ENCODE results near the gene BNC2. TPM values are rescaled to one million over a fixed set of nuclear protein-coding genes. Genes with fewer than 3 reads are reported as not detected.

Gene BNC2
- total RNA-seq, 4 donors from 2014 or later = 20.5 to 55.4 (median 26.2) TPM

GRCh38 chr9:16904655-16905054 lies 34.2 kb upstream of the BNC2 start:
- Histone ChIP-seq H3K27ac (no peak overlapping the region), H3K36me3 (no peaks in the 10 kb centered on the region), H3K9me3 (no peaks in the 10 kb centered on the region), H3K27me3 (no peaks in the 10 kb centered on the region), H3K4me3 (no peak overlapping the region), H3K4me1 (no peaks in the 10 kb centered on the region)
- intact Hi-C loops (cut with DNase I; ENCODE audit: low total_unique reads) = no loop called here
- TF ChIP-seq POLR2A (IDR thresholded peaks at IDR 0.05) = no peak
- no peak for TF ChIP-seq POLR2AphosphoS5 (IDR thresholded peaks at IDR 0.05)
- TF ChIP-seq, protein P1, sequence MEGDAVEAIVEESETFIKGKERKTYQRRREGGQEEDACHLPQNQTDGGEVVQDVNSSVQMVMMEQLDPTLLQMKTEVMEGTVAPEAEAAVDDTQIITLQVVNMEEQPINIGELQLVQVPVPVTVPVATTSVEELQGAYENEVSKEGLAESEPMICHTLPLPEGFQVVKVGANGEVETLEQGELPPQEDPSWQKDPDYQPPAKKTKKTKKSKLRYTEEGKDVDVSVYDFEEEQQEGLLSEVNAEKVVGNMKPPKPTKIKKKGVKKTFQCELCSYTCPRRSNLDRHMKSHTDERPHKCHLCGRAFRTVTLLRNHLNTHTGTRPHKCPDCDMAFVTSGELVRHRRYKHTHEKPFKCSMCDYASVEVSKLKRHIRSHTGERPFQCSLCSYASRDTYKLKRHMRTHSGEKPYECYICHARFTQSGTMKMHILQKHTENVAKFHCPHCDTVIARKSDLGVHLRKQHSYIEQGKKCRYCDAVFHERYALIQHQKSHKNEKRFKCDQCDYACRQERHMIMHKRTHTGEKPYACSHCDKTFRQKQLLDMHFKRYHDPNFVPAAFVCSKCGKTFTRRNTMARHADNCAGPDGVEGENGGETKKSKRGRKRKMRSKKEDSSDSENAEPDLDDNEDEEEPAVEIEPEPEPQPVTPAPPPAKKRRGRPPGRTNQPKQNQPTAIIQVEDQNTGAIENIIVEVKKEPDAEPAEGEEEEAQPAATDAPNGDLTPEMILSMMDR (IDR thresholded peaks at IDR 0.05) = no peak
- TF ChIP-seq EP300 (IDR thresholded peaks at IDR 0.05; ENCODE audit: low read depth) = no peak
- in situ Hi-C loops (cut with MboI; ENCODE audit: low pct_ligation_motif_present in 1 of 4, low pct_unique_long_range_greater_than_20kb in 1 of 4, low sequenced_read_pairs in 3 of 4) = no loop called here
- DNase-seq = no peak
- WGBS, 2 donors (ENCODE audit: low coverage in 1 of 2) = 79 to 96% methylated on average over 4 of the region's 4 CpGs

- in situ Hi-C loops (cut with MboI; ENCODE audit: low pct_ligation_motif_present in 1 of 4, low pct_unique_long_range_greater_than_20kb in 1 of 4, low sequenced_read_pairs in 3 of 4) (no loop called here), intact Hi-C loops (cut with DNase I; ENCODE audit: low total_unique reads) (no loop called here)
- no peaks in the 10 kb centered on the region for H3K4me1 ChIP-seq
- no peak overlapping the region for H3K4me3 ChIP-seq
- no peaks in the 10 kb centered on the region for H3K9me3 ChIP-seq
- no peak overlapping the region for H3K27ac ChIP-seq
- H3K27me3 ChIP-seq = no peaks in the 10 kb centered on the region
- TF ChIP-seq, protein P1 (IDR thresholded peaks at IDR 0.05) = no peak
- no peak for TF ChIP-seq POLR2A (IDR thresholded peaks at IDR 0.05)
- TF ChIP-seq EP300 (IDR thresholded peaks at IDR 0.05; ENCODE audit: low read depth) = no peak
- no peak for TF ChIP-seq POLR2AphosphoS5 (IDR thresholded peaks at IDR 0.05)
- no peaks in the 10 kb centered on the region for H3K36me3 ChIP-seq
- WGBS, 2 donors (ENCODE audit: low coverage in 1 of 2) = 91 to 100% methylated on average over 2 of the region's 2 CpGs
- DNase-seq = no peak
These were observed 31.1 kb upstream of the BNC2 start for GRCh38 chr9:16901590-16901989.

DNA sequence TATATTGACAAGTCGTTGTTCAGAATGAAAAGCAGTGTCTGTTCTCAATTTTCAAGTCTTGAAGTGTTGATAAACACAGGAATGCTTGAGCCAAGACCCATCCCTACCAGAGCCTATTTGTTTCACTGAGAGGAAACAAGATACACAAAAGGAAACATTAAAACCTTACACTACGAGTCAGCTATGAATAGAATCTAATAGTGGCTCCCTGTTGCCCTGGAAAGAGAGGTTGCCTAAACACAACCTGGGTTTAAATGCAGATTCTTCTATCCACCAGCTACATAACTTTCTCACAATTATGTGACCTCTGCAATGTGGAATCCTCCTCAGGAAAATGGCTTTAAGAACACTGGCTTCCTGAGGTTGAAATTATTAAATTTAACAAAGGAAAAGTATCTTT lies 29.1 kb upstream of the BNC2 start:
- Histone ChIP-seq H3K9me3 (no peaks in the 10 kb centered on the region), H3K36me3 (no peaks in the 10 kb centered on the region), H3K27me3 (no peaks in the 10 kb centered on the region), H3K27ac (no peak overlapping the region), H3K4me1 (no peaks in the 10 kb centered on the region), H3K4me3 (no peak overlapping the region)
- no peak for DNase-seq
- in situ Hi-C loops (cut with MboI; ENCODE audit: low pct_ligation_motif_present in 1 of 4, low pct_unique_long_range_greater_than_20kb in 1 of 4, low sequenced_read_pairs in 3 of 4) = no loop called here
- 19 to 34% methylated on average over 2 of the region's 2 CpGs for WGBS, 2 donors (ENCODE audit: low coverage in 1 of 2)
- TF ChIP-seq POLR2A (IDR thresholded peaks at IDR 0.05) (no peak), EP300 (IDR thresholded peaks at IDR 0.05; ENCODE audit: low read depth) (no peak), POLR2AphosphoS5 (IDR thresholded peaks at IDR 0.05) (no peak)
- TF ChIP-seq, protein P1 (IDR thresholded peaks at IDR 0.05) = no peak
- intact Hi-C loops (cut with DNase I; ENCODE audit: low total_unique reads) = no loop called here

DNA sequence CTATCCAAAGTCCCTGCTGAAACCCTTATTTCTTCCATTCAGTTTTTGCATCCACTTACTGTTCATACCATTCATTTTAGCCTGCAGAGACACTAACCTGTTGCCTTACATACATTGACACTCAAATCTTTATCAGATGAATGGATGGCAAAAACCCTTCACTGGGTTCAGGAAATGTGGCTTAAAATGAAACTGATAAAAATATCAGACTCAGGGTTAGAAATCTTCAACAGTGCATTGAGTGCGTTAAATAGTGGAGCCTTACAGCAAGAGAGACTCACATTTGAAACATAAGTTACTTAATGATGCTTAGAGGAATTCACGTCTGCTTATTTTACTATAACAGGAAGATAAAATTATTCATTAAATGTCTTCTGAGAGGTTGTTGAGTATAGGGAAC lies 28.0 kb upstream of the BNC2 start:
- Histone ChIP-seq H3K4me1 (no peaks in the 10 kb centered on the region), H3K9me3 (no peaks in the 10 kb centered on the region), H3K4me3 (no peak overlapping the region), H3K27ac (no peak overlapping the region), H3K36me3 (no peaks in the 10 kb centered on the region), H3K27me3 (no peaks in the 10 kb centered on the region)
- DNase-seq = no peak
- TF ChIP-seq, protein P1 (IDR thresholded peaks at IDR 0.05) = no peak
- no peak for TF ChIP-seq POLR2AphosphoS5 (IDR thresholded peaks at IDR 0.05)
- TF ChIP-seq POLR2A (IDR thresholded peaks at IDR 0.05) = no peak
- no peak for TF ChIP-seq EP300 (IDR thresholded peaks at IDR 0.05; ENCODE audit: low read depth)
- in situ Hi-C loops (cut with MboI; ENCODE audit: low pct_ligation_motif_present in 1 of 4, low pct_unique_long_range_greater_than_20kb in 1 of 4, low sequenced_read_pairs in 3 of 4) (no loop called here), intact Hi-C loops (cut with DNase I; ENCODE audit: low total_unique reads) (no loop called here)
- WGBS, 2 donors (ENCODE audit: low coverage in 1 of 2) = 80 to 83% methylated on average over 1 to 2 of the region's 2 CpGs
